HFFc6 (cell line): ENCODE data around the gene IRX1. TPM values are rescaled to one million over a fixed set of nuclear protein-coding genes. Genes with fewer than 3 reads are reported as not detected.

Experiments
- DNase-seq: peaks from one replicate; pipeline ENCODE4 v3.0.0-alpha.2; 2018
- H3K27ac Mint-ChIP-seq: 2 replicates; pipeline ENCODE4 v1.8.0; 2020; ENCODE audit warnings: mild to moderate bottlenecking, mixed read lengths
- H3K27me3 Mint-ChIP-seq: 2 replicates; pipeline ENCODE4 v1.8.0; 2021; ENCODE audit warnings: mild to moderate bottlenecking, moderate library complexity, mixed read lengths; ENCODE audit not compliant: insufficient read depth
- H3K36me3 Mint-ChIP-seq: 2 replicates; pipeline ENCODE4 v1.8.0; 2021; ENCODE audit warnings: low read depth, mixed read lengths
- H3K4me1 Mint-ChIP-seq: 2 replicates; pipeline ENCODE4 v1.8.0; 2020; ENCODE audit warnings: low read depth, mixed read lengths
- H3K4me3 Mint-ChIP-seq: 2 replicates; pipeline ENCODE4 v1.8.0; 2020; ENCODE audit warnings: mild to moderate bottlenecking, moderate library complexity, mixed read lengths
- H3K9me3 Mint-ChIP-seq: 2 replicates; pipeline ENCODE4 v1.8.0; 2020; ENCODE audit warnings: mild to moderate bottlenecking, mixed read lengths
- total RNA-seq, 6 experiments: library from RNA; stranded (reverse); fragmentation: NEBNext Ultra II Directional; extraction: Animal tissue kit (Norgen Biotek cat#: 25700); gene quantifications; 2 replicates in 1 of 6; 3 replicates in 5 of 6; pipeline ENCODE4 v1.2.3, GENCODE V29; 2021
- TF ChIP-seq, protein P1 (sequence below): fragments of 200-600 bp; sonication (generic); IDR thresholded peaks from 2 replicates; pipeline ENCODE4 v1.5.0; 2021; ENCODE audit warnings: antibody characterized with exemption, mild to moderate bottlenecking

IRX1 gene
- total RNA-seq, 6 experiments from 2014 or later = not detected

DNA sequence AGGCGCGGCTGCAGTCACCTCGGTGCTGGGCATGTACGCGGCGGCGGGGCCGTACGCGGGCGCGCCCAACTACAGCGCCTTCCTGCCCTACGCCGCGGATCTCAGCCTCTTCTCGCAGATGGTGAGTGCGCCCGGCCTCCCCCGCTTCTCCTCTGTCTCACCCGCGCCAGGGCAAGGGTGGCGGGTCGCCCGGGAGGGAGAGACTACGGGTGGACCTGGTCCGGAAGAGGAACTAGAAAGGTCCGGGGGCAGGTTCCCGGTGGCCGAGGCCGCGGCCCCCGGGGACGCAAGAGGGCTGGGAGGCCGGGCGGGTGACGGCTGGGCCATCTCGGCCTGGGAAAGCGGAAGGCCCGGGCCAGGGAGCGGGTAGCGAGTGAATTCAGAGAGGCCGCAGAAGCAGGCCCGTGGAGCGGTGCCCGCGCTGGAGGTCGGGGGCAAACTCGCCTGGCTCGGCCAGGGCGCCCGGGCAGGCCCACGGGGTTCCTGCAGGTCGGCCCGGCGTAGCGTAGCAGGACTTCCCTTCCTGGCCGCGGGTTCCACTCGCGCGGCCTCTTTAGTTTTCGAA, 711 bp downstream of the IRX1 start:
- Mint-ChIP-seq H3K27ac (no peak overlapping the region), H3K4me1 (no peaks in the 10 kb centered on the region), H3K9me3 (peaks cover 32% of the 10 kb centered on the region), H3K27me3 (peaks cover 3% of the 10 kb centered on the region; the same call in 1 of the 2 replicates), H3K36me3 (peaks cover 9% of the 10 kb centered on the region), H3K4me3 (no peak overlapping the region)
- no peak for DNase-seq
- TF ChIP-seq, protein P1, sequence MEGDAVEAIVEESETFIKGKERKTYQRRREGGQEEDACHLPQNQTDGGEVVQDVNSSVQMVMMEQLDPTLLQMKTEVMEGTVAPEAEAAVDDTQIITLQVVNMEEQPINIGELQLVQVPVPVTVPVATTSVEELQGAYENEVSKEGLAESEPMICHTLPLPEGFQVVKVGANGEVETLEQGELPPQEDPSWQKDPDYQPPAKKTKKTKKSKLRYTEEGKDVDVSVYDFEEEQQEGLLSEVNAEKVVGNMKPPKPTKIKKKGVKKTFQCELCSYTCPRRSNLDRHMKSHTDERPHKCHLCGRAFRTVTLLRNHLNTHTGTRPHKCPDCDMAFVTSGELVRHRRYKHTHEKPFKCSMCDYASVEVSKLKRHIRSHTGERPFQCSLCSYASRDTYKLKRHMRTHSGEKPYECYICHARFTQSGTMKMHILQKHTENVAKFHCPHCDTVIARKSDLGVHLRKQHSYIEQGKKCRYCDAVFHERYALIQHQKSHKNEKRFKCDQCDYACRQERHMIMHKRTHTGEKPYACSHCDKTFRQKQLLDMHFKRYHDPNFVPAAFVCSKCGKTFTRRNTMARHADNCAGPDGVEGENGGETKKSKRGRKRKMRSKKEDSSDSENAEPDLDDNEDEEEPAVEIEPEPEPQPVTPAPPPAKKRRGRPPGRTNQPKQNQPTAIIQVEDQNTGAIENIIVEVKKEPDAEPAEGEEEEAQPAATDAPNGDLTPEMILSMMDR = no peak

DNA sequence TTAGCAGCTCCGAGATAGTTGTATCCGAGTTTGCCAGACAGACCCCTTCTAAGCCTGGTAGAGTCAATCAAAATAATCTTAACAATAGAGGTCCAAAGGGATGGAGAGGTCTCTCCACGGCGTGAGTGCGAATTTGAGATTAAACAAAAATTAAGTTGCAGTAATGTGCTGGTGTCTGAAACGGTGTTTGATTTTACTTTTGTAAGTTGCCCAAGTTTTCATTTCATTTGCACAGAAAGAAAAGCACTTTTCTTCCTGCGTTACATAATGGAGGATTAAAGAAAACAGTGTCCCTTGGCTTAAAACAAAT, 1.2 kb downstream of the IRX1 start:
- Mint-ChIP-seq H3K4me1 (no peaks in the 10 kb centered on the region), H3K27me3 (peaks cover 3% of the 10 kb centered on the region; the same call in 1 of the 2 replicates), H3K36me3 (peaks cover 14% of the 10 kb centered on the region), H3K27ac (no peak overlapping the region), H3K9me3 (peaks cover 37% of the 10 kb centered on the region), H3K4me3 (no peak overlapping the region)
- DNase-seq = no peak
- TF ChIP-seq, protein P1 = no peak

DNA sequence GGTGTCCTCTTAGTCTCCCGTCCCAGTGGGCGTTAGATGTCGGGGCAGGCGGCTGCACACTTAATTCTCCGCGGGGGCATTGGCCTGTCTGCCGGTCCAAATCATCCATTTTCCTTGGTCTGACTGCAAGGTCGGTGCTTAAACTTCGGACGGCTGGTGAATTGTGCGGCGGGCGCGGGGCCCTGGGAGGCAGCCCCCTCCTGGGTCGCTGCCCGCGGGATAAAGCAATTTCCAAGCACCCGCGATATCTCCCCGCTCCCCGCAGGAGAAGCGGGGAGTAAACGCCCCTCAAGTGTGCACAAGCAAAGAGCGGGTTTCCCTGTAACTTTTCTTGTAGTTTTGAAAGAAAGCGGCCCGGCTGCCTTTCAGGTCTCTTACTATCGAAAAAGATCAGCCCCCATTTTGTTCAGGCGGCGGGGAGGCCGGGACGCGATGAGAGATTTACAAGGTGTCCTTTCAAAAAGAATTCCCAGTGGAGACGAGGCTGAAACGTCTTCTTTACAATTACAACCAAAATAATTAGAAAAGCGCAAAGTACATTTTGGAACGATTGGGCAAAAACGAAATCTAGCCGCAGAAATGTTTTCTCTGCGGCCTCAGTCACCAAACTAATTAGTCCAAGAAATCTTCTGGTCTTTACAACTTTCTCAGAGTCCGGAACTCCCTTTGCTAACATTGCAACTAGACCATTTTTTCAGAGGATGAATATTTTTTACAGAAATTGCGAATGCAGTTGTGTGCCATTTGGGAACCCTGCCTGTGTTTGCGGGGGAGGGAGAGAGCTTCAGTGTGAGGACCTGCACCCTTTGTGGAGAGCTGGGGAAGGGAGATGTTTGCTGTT, 1.8 kb downstream of the IRX1 start:
- peaks cover 39% of the 10 kb centered on the region for H3K9me3 Mint-ChIP-seq
- no peak overlapping the region for H3K4me3 Mint-ChIP-seq
- no peak overlapping the region for H3K27ac Mint-ChIP-seq
- DNase-seq = no peak
- TF ChIP-seq, protein P1 = no peak
- H3K36me3 Mint-ChIP-seq = peaks cover 15% of the 10 kb centered on the region
- peaks cover 3% of the 10 kb centered on the region; the same call in 1 of the 2 replicates for H3K27me3 Mint-ChIP-seq
- H3K4me1 Mint-ChIP-seq = no peaks in the 10 kb centered on the region

- DNase-seq = no peak
- no peak overlapping the region for H3K27ac Mint-ChIP-seq
- peaks cover 15% of the 10 kb centered on the region for H3K36me3 Mint-ChIP-seq
- peaks cover 41% of the 10 kb centered on the region for H3K9me3 Mint-ChIP-seq
- TF ChIP-seq, protein P1 = no peak
- peaks cover 3% of the 10 kb centered on the region; the same call in 1 of the 2 replicates for H3K27me3 Mint-ChIP-seq
- H3K4me3 Mint-ChIP-seq = no peak overlapping the region
- H3K4me1 Mint-ChIP-seq = no peaks in the 10 kb centered on the region
Observed at GRCh38 chr5:3598207-3598606, 2.6 kb downstream of the IRX1 start.

GRCh38 chr5:3598769-3599211, 3.2 kb downstream of the IRX1 start:
- H3K36me3 Mint-ChIP-seq = peaks cover 15% of the 10 kb centered on the region
- TF ChIP-seq, protein P1 = no peak
- H3K4me3 Mint-ChIP-seq = no peak overlapping the region
- no peak overlapping the region for H3K27ac Mint-ChIP-seq
- no peaks in the 10 kb centered on the region for H3K4me1 Mint-ChIP-seq
- H3K27me3 Mint-ChIP-seq = peaks cover 3% of the 10 kb centered on the region; the same call in 1 of the 2 replicates
- peaks cover 44% of the 10 kb centered on the region for H3K9me3 Mint-ChIP-seq
- no peak for DNase-seq
